Astrocyte (in vitro differentiated cells and primary cell): ENCODE measurements around the gene FAT1. TPM values are rescaled to one million over a fixed set of nuclear protein-coding genes. Genes with fewer than 3 reads are reported as not detected.
A peak's percentile ranks its signal among the peaks of the same experiment; 100 is the strongest.

ENCODE experiments used
- DNase-seq: peaks from one replicate; pipeline ENCODE4 v3.0.0-alpha.2; 2010; ENCODE audit warnings: low read depth
- FAIRE-seq: peaks from 2 replicates; lab custom pipeline; 2011; peaks lifted over from hg19 to GRCh38; lab: Jason Lieb, UNC
- H2AFZ ChIP-seq: 2 replicates; pipeline ENCODE4 v1.6.0; 2012; ENCODE audit warnings: low read depth, low read length, inconsistent platforms
- H3K27ac ChIP-seq: 2 replicates; pipeline ENCODE4 v1.5.1; 2011; ENCODE audit warnings: low read depth, low read length, inconsistent platforms
- H3K27me3 ChIP-seq: 2 replicates; pipeline ENCODE4 v1.6.0; 2011; ENCODE audit warnings: low read length, inconsistent platforms; ENCODE audit not compliant: insufficient read depth
- H3K36me3 ChIP-seq: 2 replicates; pipeline ENCODE4 v1.5.1; 2011; ENCODE audit warnings: low read length, inconsistent platforms; ENCODE audit not compliant: insufficient read depth
- H3K4me1 ChIP-seq: 2 replicates; pipeline ENCODE4 v1.5.1; 2011; ENCODE audit warnings: low read length, inconsistent platforms; ENCODE audit not compliant: insufficient read depth
- H3K4me2 ChIP-seq: 2 replicates; pipeline ENCODE4 v1.6.0; 2012; ENCODE audit warnings: low read length, inconsistent platforms
- H3K4me3 ChIP-seq: 2 replicates; pipeline ENCODE4 v1.5.1; 2011; ENCODE audit warnings: low read depth, mild to moderate bottlenecking, low read length, inconsistent platforms; ENCODE audit not compliant: insufficient read depth
- H3K79me2 ChIP-seq: 2 replicates; pipeline ENCODE4 v1.6.0; 2012; ENCODE audit warnings: mild to moderate bottlenecking, low read length, inconsistent platforms; ENCODE audit not compliant: insufficient read depth
- H3K9ac ChIP-seq: 2 replicates; pipeline ENCODE4 v1.6.0; 2012; ENCODE audit warnings: mild to moderate bottlenecking, low read length, inconsistent platforms
- H3K9me3 ChIP-seq: 2 replicates; pipeline ENCODE4 v1.5.1; 2012; ENCODE audit warnings: low read depth, mild to moderate bottlenecking, low read length, inconsistent platforms; ENCODE audit not compliant: insufficient read depth
- H4K20me1 ChIP-seq: 2 replicates; pipeline ENCODE4 v1.6.0; 2012; ENCODE audit warnings: low read length, inconsistent platforms; ENCODE audit not compliant: insufficient read depth
- H3K27ac Mint-ChIP-seq: one replicate; pipeline ENCODE4 v1.8.0; 2021; ENCODE audit warnings: mild to moderate bottlenecking, mixed read lengths; ENCODE audit not compliant: unreplicated experiment
- H3K27me3 Mint-ChIP-seq: one replicate; pipeline ENCODE4 v1.8.0; 2021; ENCODE audit warnings: low read depth, mixed read lengths; ENCODE audit not compliant: unreplicated experiment
- H3K36me3 Mint-ChIP-seq: one replicate; pipeline ENCODE4 v1.8.0; 2021; ENCODE audit warnings: low read depth, mixed read lengths; ENCODE audit not compliant: unreplicated experiment
- H3K4me1 Mint-ChIP-seq: one replicate; pipeline ENCODE4 v1.8.0; 2021; ENCODE audit warnings: low read depth, mixed read lengths; ENCODE audit not compliant: unreplicated experiment
- H3K4me3 Mint-ChIP-seq: one replicate; pipeline ENCODE4 v1.8.0; 2021; ENCODE audit warnings: mild to moderate bottlenecking, moderate library complexity, mixed read lengths; ENCODE audit not compliant: unreplicated experiment
- H3K9me3 Mint-ChIP-seq: one replicate; pipeline ENCODE4 v1.8.0; 2021; ENCODE audit warnings: mild to moderate bottlenecking, mixed read lengths; ENCODE audit not compliant: unreplicated experiment
- CTCF ChIP-seq: IDR thresholded peaks from 2 replicates; pipeline ENCODE4 v1.5.1; 2011; ENCODE audit warnings: low read depth, mild to moderate bottlenecking, inconsistent platforms, low read length, moderate library complexity; ENCODE audit not compliant: insufficient read depth
- EZH2 ChIP-seq: IDR thresholded peaks from 2 replicates; pipeline ENCODE4 v1.6.1; 2012; ENCODE audit warnings: mild to moderate bottlenecking, low read length, inconsistent platforms; ENCODE audit not compliant: insufficient read depth
- total RNA-seq: library from RNA; stranded (reverse); gene quantifications from 2 replicates; pipeline ENCODE4 v1.2.1, GENCODE V29; 2021

Gene FAT1
- total RNA-seq, 1 donor from 2014 or later, result 590 TPM

GRCh38 chr4:186605261-186605865 is 118.3 kb downstream of the FAT1 start:
- TF ChIP-seq EZH2 (no peak), CTCF (no peak)
- no peak overlapping the region for H3K4me3 Mint-ChIP-seq
- DNase-seq (no peak), FAIRE-seq (no peak)
- H3K9ac ChIP-seq, result no peak overlapping the region
- H3K27me3 ChIP-seq, result no peaks in the 10 kb centered on the region
- no peaks in the 10 kb centered on the region for H3K9me3 ChIP-seq
- no peak overlapping the region for H3K4me3 ChIP-seq
- no peaks in the 10 kb centered on the region for H3K27me3 Mint-ChIP-seq
- no peak overlapping the region for H3K4me2 ChIP-seq
- peaks cover 70% of the 10 kb centered on the region for H3K36me3 ChIP-seq
- H3K4me1 Mint-ChIP-seq, result peaks cover 20% of the 10 kb centered on the region
- peaks cover 40% of the 10 kb centered on the region for H4K20me1 ChIP-seq
- H3K27ac Mint-ChIP-seq, result no peak overlapping the region
- peaks cover 4% of the 10 kb centered on the region for H3K4me1 ChIP-seq
- no peaks in the 10 kb centered on the region for H3K9me3 Mint-ChIP-seq
- H3K36me3 Mint-ChIP-seq, result peaks cover 54% of the 10 kb centered on the region
- peaks cover 3% of the 10 kb centered on the region for H3K79me2 ChIP-seq
- no peak overlapping the region for H3K27ac ChIP-seq
- no peak overlapping the region for H2AFZ ChIP-seq

GRCh38 chr4:186604124-186604807 is 119.4 kb downstream of the FAT1 start:
- DNase-seq (no peak), FAIRE-seq (no peak)
- no peaks in the 10 kb centered on the region for H3K27me3 Mint-ChIP-seq
- H3K4me1 ChIP-seq, result peaks cover 4% of the 10 kb centered on the region
- peaks cover 4% of the 10 kb centered on the region for H3K79me2 ChIP-seq
- H3K27ac ChIP-seq, result no peak overlapping the region
- H3K4me3 ChIP-seq, result no peak overlapping the region
- peaks cover 53% of the 10 kb centered on the region for H3K36me3 Mint-ChIP-seq
- H3K9ac ChIP-seq, result no peak overlapping the region
- H3K36me3 ChIP-seq, result peaks cover 72% of the 10 kb centered on the region
- TF ChIP-seq EZH2 (no peak), CTCF (no peak)
- H4K20me1 ChIP-seq, result peaks cover 46% of the 10 kb centered on the region
- no peak overlapping the region for H2AFZ ChIP-seq
- H3K4me3 Mint-ChIP-seq, result no peak overlapping the region
- H3K9me3 Mint-ChIP-seq, result no peaks in the 10 kb centered on the region
- H3K27me3 ChIP-seq, result no peaks in the 10 kb centered on the region
- no peaks in the 10 kb centered on the region for H3K9me3 ChIP-seq
- peaks cover 20% of the 10 kb centered on the region for H3K4me1 Mint-ChIP-seq
- no peak overlapping the region for H3K27ac Mint-ChIP-seq
- H3K4me2 ChIP-seq, result no peak overlapping the region

GRCh38 chr4:186602978-186603377 is 120.7 kb downstream of the FAT1 start:
- H3K9me3 Mint-ChIP-seq, result no peaks in the 10 kb centered on the region
- FAIRE-seq, result no peak
- H3K27ac Mint-ChIP-seq, result peak overlapping the region; percentile 49
- Histone ChIP-seq H2AFZ (no peak overlapping the region), H3K36me3 (peaks cover 67% of the 10 kb centered on the region), H3K79me2 (peaks cover 9% of the 10 kb centered on the region), H3K4me3 (no peak overlapping the region), H3K4me1 (peaks cover 4% of the 10 kb centered on the region), H3K27ac (no peak overlapping the region), H3K9ac (no peak overlapping the region), H3K9me3 (no peaks in the 10 kb centered on the region), H3K27me3 (no peaks in the 10 kb centered on the region), H3K4me2 (no peak overlapping the region), H4K20me1 (peaks cover 58% of the 10 kb centered on the region)
- H3K36me3 Mint-ChIP-seq, result peaks cover 44% of the 10 kb centered on the region
- H3K4me3 Mint-ChIP-seq, result no peak overlapping the region
- no peaks in the 10 kb centered on the region for H3K27me3 Mint-ChIP-seq
- peaks cover 20% of the 10 kb centered on the region for H3K4me1 Mint-ChIP-seq
- TF ChIP-seq CTCF, result no peak
- TF ChIP-seq EZH2, result no peak
- DNase-seq, result no peak
